Esophagus squamous epithelium (tissue), 4 donors: ENCODE data around the gene PCNT.

ENCODE experiments used
- CTCF ChIP-seq, 6 experiments: fragments of 450-650 bp in 4 of 6; fragments of 200-600 bp in 2 of 6; sonication (generic) in 2 of 6; IDR thresholded peaks; one replicate each; pipeline ENCODE4 v1.5.1; 2016 to 2019; ENCODE audit warnings: antibody characterized with exemption in 6 of 6, mild to moderate bottlenecking in 4 of 6, moderate library complexity in 4 of 6
- POLR2A ChIP-seq, 4 donors: fragments of 450-650 bp; IDR thresholded peaks; one replicate each; pipeline ENCODE4 v1.6.1; 2017; ENCODE audit warnings: antibody characterized with exemption in 4 of 4, mild to moderate bottlenecking in 4 of 4, moderate library complexity in 3 of 4

- TF ChIP-seq POLR2A (IDR thresholded peaks at IDR 0.05) = no peak
- TF ChIP-seq CTCF (IDR thresholded peaks at IDR 0.05) = no peak
These were observed 9.4 kb upstream of the PCNT start for GRCh38 chr21:46314441-46315020.
